K562 (cell line): ENCODE data around the gene GSK3B.

Source experiments
- BMI1 ChIP-seq: fragments of 150-350 bp; IDR thresholded peaks from 2 replicates; pipeline ENCODE4 v1.6.1; 2014; ENCODE audit warnings: low read length
- CTBP1 ChIP-seq: fragments of 450-650 bp; IDR thresholded peaks from 2 replicates; pipeline ENCODE4 v1.6.1; 2016; ENCODE audit warnings: borderline replicate concordance
- DACH1 ChIP-seq: fragments of 450-650 bp; IDR thresholded peaks from 2 replicates; pipeline ENCODE4 v1.6.1; 2018; ENCODE audit not compliant: partially characterized antibody
- ELF1 ChIP-seq: fragments of 200-800 bp; sonication (Bioruptor generic); IDR thresholded peaks from 2 replicates; pipeline ENCODE4 v1.6.1; 2016; ENCODE audit warnings: missing genetic modification characterization, missing compliant biosample characterization
- HDAC3 ChIP-seq: fragments of 450-650 bp; IDR thresholded peaks from 2 replicates; pipeline ENCODE4 v1.6.1; 2018; ENCODE audit warnings: borderline replicate concordance, mild to moderate bottlenecking, moderate library complexity; ENCODE audit not compliant: partially characterized antibody
- NR3C1 ChIP-seq: sonication (generic); formaldehyde crosslinking; IDR thresholded peaks from 2 replicates; pipeline ENCODE4 v1.8.1; 2022; ENCODE audit warnings: missing genetic modification reagents
- PHF20 ChIP-seq: fragments of 450-650 bp; IDR thresholded peaks from 2 replicates; pipeline ENCODE4 v1.6.1; 2018; ENCODE audit not compliant: partially characterized antibody
- POLR2A ChIP-seq: fragments of 450-650 bp; conservative IDR thresholded peaks from 2 replicates; pipeline ENCODE4 v1.6.1; 2016
- THRAP3 ChIP-seq: fragments of 450-650 bp; IDR thresholded peaks from 2 replicates; pipeline ENCODE4 v1.6.1; 2016; ENCODE audit warnings: mild to moderate bottlenecking, inconsistent platforms, borderline replicate concordance
- TF ChIP-seq, protein P1 (sequence below): fragments of 250-450 bp; sonication (Bioruptor Pico); IDR thresholded peaks from 2 replicates; pipeline ENCODE4 v1.5.0; 2022; ENCODE audit warnings: mild to moderate bottlenecking
- TF ChIP-seq, protein P2 (sequence below): sonication (generic); formaldehyde crosslinking; IDR thresholded peaks from 2 replicates; pipeline ENCODE4 v1.8.0; 2022; ENCODE audit warnings: missing genetic modification reagents, mild to moderate bottlenecking, moderate library complexity, borderline replicate concordance

DNA sequence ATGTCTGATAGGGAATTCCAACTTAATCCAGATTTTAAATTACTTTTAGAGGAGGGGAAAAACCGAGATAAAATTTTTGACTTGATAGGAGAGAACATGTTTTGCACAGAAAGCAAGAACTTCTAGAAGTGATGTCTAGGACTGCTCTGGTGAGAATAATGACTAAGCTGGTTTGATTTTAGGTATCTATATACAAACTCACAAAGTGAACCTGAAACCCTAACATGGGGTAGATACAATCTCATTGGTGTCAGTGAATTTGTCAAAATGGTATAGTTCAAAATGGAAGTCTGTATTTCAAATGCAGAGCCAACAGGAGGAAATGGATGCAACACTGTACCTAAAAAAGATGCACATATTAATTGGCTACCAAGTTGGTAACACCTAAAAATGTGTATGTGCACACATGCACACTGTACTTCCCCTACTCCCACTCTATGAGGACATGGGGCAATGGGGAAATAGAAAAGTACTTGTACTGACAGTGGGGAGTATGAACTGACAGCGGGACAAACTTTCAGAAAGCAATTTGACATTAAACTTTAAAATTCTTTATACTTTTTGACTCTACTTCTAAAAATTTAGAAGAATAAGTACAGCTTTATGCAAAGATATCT lies 259.4 kb downstream of the GSK3B start:
- TF ChIP-seq THRAP3 (no peak), ELF1 (no peak), CTBP1 (no peak), NR3C1 (CRISPR knock-in tag) (no peak), PHF20 (no peak), BMI1 (no peak), POLR2A (no peak), HDAC3 (no peak), DACH1 (no peak)
- TF ChIP-seq, protein P1, sequence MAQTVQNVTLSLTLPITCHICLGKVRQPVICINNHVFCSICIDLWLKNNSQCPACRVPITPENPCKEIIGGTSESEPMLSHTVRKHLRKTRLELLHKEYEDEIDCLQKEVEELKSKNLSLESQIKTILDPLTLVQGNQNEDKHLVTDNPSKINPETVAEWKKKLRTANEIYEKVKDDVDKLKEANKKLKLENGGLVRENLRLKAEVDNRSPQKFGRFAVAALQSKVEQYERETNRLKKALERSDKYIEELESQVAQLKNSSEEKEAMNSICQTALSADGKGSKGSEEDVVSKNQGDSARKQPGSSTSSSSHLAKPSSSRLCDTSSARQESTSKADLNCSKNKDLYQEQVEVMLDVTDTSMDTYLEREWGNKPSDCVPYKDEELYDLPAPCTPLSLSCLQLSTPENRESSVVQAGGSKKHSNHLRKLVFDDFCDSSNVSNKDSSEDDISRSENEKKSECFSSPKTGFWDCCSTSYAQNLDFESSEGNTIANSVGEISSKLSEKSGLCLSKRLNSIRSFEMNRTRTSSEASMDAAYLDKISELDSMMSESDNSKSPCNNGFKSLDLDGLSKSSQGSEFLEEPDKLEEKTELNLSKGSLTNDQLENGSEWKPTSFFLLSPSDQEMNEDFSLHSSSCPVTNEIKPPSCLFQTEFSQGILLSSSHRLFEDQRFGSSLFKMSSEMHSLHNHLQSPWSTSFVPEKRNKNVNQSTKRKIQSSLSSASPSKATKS (CRISPR knock-in tag) = no peak
- TF ChIP-seq, protein P2, sequence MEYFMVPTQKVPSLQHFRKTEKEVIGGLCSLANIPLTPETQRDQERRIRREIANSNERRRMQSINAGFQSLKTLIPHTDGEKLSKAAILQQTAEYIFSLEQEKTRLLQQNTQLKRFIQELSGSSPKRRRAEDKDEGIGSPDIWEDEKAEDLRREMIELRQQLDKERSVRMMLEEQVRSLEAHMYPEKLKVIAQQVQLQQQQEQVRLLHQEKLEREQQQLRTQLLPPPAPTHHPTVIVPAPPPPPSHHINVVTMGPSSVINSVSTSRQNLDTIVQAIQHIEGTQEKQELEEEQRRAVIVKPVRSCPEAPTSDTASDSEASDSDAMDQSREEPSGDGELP (CRISPR knock-in tag) = no peak
